Measurements from ENCODE around the gene RIMKLB. TPM values are rescaled to one million over a fixed set of nuclear protein-coding genes. Genes with fewer than 3 reads are reported as not detected.

RIMKLB gene
- polyA plus RNA-seq, 1 experiment = 22.0 TPM

DNA sequence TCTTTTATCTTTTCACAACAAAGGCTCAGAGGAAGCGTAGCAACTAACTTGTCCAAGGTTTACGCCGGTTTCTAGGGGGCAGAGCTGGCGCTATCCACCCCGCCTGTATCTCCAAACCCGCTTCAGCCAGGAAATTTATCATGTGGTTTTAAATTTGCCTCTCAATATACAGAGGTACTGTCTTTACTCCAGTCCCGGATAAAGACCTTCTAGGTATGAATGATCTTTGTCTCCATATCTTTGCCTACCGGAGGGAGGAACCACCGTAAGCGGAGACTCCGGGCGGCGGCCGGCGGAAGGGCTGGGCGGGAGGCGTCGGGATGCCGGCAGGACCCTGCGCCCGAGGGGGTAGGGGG is 693 bp upstream of the RIMKLB start:
- TF ChIP-seq, protein P1, sequence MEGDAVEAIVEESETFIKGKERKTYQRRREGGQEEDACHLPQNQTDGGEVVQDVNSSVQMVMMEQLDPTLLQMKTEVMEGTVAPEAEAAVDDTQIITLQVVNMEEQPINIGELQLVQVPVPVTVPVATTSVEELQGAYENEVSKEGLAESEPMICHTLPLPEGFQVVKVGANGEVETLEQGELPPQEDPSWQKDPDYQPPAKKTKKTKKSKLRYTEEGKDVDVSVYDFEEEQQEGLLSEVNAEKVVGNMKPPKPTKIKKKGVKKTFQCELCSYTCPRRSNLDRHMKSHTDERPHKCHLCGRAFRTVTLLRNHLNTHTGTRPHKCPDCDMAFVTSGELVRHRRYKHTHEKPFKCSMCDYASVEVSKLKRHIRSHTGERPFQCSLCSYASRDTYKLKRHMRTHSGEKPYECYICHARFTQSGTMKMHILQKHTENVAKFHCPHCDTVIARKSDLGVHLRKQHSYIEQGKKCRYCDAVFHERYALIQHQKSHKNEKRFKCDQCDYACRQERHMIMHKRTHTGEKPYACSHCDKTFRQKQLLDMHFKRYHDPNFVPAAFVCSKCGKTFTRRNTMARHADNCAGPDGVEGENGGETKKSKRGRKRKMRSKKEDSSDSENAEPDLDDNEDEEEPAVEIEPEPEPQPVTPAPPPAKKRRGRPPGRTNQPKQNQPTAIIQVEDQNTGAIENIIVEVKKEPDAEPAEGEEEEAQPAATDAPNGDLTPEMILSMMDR (IDR thresholded peaks at IDR 0.05; ENCODE audit: low read depth, low read length) = no peak
- no peaks in the 10 kb centered on the region for H3K27me3 ChIP-seq (ENCODE audit: control insufficient read depth, insufficient read depth, low read length)
- CTCF ChIA-PET = no interaction called here
- POLR2A ChIA-PET = interaction anchor here (0.9 kb wide), 1 partner anchor 38 kb away, joined by 3 read pairs; no protein-coding TSS in a partner anchor
- H3K9me3 ChIP-seq (ENCODE audit: control insufficient read depth, insufficient read depth, low read length) = no peaks in the 10 kb centered on the region
- peak overlapping the region; percentile 70 for H3K4me3 ChIP-seq (ENCODE audit: low read depth, low read length)
- DNase-seq (ENCODE audit: low read depth, low spot score) = no peak
- no peak overlapping the region for H3K27ac ChIP-seq (ENCODE audit: low read depth, low read length)

DNA sequence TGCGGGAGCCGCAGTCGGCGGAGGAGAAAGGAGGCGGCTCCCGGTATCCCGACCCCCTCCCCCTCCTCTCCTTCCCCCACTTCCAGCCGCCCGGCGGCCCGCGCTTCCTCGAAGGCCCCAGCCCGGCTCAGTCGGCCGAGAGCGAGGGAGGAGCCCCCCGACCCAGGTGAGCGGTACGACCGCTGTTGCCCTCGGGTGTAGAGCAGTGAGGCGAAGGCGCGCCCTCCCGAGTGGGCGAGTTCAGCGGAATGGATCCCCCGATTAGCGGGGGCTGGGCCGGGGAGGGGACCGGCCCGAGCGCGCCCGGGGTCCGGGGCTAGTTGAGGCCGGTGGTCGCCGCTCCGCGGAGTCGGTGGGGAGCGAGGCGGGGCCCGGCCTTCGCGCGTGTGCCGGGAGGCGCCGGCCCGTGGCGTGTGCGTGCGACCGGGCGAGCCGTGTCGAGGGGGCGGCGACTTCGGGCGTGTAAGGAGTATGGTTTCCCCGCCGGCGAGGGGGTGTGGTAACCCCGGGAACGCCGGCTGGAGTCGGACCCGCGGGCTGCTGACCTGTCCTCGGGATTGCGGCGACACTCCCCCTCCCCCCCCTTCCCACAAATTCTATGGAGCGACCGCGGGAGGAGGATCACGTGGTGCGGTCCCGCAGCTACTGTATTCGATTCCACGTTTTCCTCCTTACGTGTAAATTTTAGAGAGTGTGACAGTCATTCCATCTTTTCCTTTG is 501 bp downstream of the RIMKLB start:
- ChIA-PET CTCF (interaction anchor here (0.7 kb wide), 3 partner anchors 192 to 215 kb away, joined by 3 to 5 read pairs (median 4); no protein-coding TSS in a partner anchor), POLR2A (interaction anchor here (0.9 kb wide), 1 partner anchor 37 kb away, joined by 3 read pairs; no protein-coding TSS in a partner anchor)
- Histone ChIP-seq H3K9me3 (ENCODE audit: control insufficient read depth, insufficient read depth, low read length) (no peaks in the 10 kb centered on the region), H3K27me3 (ENCODE audit: control insufficient read depth, insufficient read depth, low read length) (no peaks in the 10 kb centered on the region), H3K4me3 (ENCODE audit: low read depth, low read length) (peak overlapping the region; percentile 82), H3K27ac (ENCODE audit: low read depth, low read length) (peak overlapping the region; percentile 33)
- DNase-seq (ENCODE audit: low read depth, low spot score) = no peak
- TF ChIP-seq, protein P1 (IDR thresholded peaks at IDR 0.05; ENCODE audit: low read depth, low read length) = no peak

DNA sequence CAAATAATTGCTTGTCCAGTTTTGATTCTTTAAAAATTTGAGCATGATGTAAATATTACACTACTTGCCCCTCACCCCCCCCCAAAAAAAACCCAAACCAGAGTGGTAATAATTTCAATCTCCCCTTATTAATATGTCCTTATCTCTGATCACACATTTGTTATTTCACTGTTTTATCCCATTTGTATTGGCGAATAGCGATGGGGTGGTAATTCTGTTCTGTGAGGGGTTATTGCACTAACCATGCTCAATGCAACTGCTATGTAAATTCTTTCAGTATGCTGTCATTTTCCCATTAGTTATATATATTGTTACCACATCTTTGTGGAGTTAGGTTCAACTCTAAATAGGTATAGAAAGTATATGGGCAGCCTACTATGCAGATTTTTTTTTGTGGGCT is 1.1 kb downstream of the RIMKLB start:
- Histone ChIP-seq H3K9me3 (ENCODE audit: control insufficient read depth, insufficient read depth, low read length) (no peaks in the 10 kb centered on the region), H3K4me3 (ENCODE audit: low read depth, low read length) (peak overlapping the region; percentile 82), H3K27me3 (ENCODE audit: control insufficient read depth, insufficient read depth, low read length) (no peaks in the 10 kb centered on the region), H3K27ac (ENCODE audit: low read depth, low read length) (no peak overlapping the region)
- CTCF ChIA-PET = no interaction called here
- DNase-seq (ENCODE audit: low read depth, low spot score) = no peak
- TF ChIP-seq, protein P1 (IDR thresholded peaks at IDR 0.05; ENCODE audit: low read depth, low read length) = no peak
- POLR2A ChIA-PET = no interaction called here

DNA sequence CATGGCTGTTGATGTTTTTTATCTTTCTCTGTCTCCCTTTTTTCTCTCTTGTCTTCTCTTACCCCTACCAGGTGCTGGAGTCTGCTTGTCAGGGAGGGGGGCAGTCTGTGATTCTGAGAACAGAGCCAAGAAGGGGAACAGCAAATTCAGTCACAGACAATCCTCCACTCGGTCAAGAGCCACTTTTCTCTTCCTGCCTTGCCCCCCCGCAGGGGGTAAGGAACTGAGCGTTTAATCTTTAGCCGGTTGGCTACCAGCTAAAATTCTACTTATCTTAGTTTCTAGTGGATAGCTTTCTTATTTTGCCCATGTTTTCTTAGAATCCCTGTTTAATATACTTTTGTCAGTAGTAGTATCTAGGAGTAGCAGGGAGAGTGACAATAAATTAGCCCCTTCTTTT is 1.9 kb downstream of the RIMKLB start:
- Histone ChIP-seq H3K27me3 (ENCODE audit: control insufficient read depth, insufficient read depth, low read length) (no peaks in the 10 kb centered on the region), H3K9me3 (ENCODE audit: control insufficient read depth, insufficient read depth, low read length) (no peaks in the 10 kb centered on the region), H3K4me3 (ENCODE audit: low read depth, low read length) (no peak overlapping the region), H3K27ac (ENCODE audit: low read depth, low read length) (no peak overlapping the region)
- no peak for DNase-seq (ENCODE audit: low read depth, low spot score)
- ChIA-PET POLR2A (no interaction called here), CTCF (no interaction called here)
- TF ChIP-seq, protein P1 (IDR thresholded peaks at IDR 0.05; ENCODE audit: low read depth, low read length) = no peak

DNA sequence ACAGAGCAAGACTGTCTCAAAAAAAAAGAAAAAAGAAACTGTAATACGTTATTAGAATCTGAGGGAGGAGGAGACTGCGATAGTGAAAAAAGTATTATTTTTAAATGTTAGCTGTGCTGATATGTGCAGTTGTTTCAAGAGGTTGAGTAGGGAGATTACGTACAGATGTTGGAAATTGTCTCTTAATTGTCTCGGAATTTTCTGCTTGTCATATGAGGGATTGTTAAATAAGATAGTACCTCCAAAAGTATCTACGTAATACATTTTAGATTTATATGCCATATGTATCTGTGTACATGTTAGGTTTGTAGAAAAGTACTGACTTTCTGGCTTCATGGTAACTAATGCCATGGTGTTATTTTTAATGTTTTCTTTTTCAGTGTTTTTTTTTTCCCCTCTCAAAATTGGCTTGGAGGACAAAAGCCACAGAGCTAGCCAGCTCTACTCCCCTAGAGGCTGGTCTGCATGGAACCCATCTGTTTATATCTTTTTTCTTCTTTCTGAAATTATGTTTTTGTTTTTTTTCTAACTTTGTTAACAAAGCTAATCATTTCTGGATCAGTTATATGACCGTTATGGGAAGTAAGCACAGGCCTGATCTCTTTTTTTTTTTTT is 3.4 kb downstream of the RIMKLB start:
- ChIA-PET CTCF (interaction anchor here (0.7 to 2.4 kb wide), 4 partner anchors 12 to 894 kb away, joined by 3 to 8 read pairs (median 5); no protein-coding TSS in a partner anchor), POLR2A (no interaction called here)
- Histone ChIP-seq H3K4me3 (ENCODE audit: low read depth, low read length) (no peak overlapping the region), H3K27ac (ENCODE audit: low read depth, low read length) (no peak overlapping the region), H3K9me3 (ENCODE audit: control insufficient read depth, insufficient read depth, low read length) (no peaks in the 10 kb centered on the region), H3K27me3 (ENCODE audit: control insufficient read depth, insufficient read depth, low read length) (no peaks in the 10 kb centered on the region)
- TF ChIP-seq, protein P1 (IDR thresholded peaks at IDR 0.05; ENCODE audit: low read depth, low read length) = no peak
- DNase-seq (ENCODE audit: low read depth, low spot score) = no peak
